Measurements from ENCODE around the gene PTPRN2. TPM values are rescaled to one million over a fixed set of nuclear protein-coding genes. Genes with fewer than 3 reads are reported as not detected.

PTPRN2 gene
- total and polyA plus RNA-seq, 9 of the 15 experiments (the other 6 are each of a cell fraction or from before 2014, with no cell fraction given) = not detected

DNA sequence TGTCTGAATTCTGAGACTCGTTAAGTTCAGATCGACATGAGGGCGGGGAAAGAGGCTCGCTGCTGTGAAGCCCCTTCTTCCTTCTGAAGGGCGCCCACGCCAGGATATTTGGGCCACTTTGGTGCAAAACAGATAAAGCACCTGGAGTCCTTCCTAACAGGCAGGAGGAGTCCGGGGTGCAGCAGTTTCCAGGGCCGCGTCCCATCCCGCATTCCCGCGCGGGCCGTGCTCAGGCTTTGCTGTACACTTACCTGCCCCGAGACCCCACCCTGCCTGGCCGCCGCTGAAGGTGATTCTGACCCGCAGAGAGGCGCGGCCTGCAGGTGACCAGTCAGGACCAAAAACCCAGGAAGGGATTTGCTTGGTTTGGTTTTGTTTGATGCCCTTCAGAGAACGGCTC, 454.6 kb downstream of the PTPRN2 start:
- no peak overlapping the region for H3K27ac ChIP-seq (ENCODE audit: extremely low read depth, low read depth, low read length)
- ATAC-seq = no peak
- no peaks in the 10 kb centered on the region for H3K4me1 ChIP-seq (replicated peaks in 1 of 2; ENCODE audit: control insufficient read depth in 2 of 2, insufficient read depth in 2 of 2, low read length in 2 of 2)
- no peaks in the 10 kb centered on the region for H3K79me2 ChIP-seq (ENCODE audit: control insufficient read depth, insufficient read depth, low read length)
- peaks cover 2 to 40% of the 10 kb centered on the region in 2 experiments; a peak in 4 of 5 replicates for H3K27me3 ChIP-seq (ENCODE audit: control insufficient read depth in 2 of 2, insufficient read depth in 2 of 2, low read length in 2 of 2)
- H3K9ac ChIP-seq (ENCODE audit: insufficient read depth in 1 of 2, low read depth in 2 of 2, low read length in 2 of 2) = no peak overlapping the region
- H3K4me3 ChIP-seq = no peak overlapping the region
- no peak for FAIRE-seq
- ChIA-PET CTCF (ENCODE audit: low intra/inter-chr PET ratio) (no interaction called here), POLR2A (no interaction called here)
- H3K36me3 ChIP-seq (ENCODE audit: control insufficient read depth, insufficient read depth, low read length) = no peaks in the 10 kb centered on the region
- no peaks in the 10 kb centered on the region for H4K20me1 ChIP-seq (replicated peaks; ENCODE audit: control insufficient read depth, insufficient read depth, low read length)
- no peak overlapping the region for H3K4me2 ChIP-seq (ENCODE audit: insufficient read depth, low read length)
- intact Hi-C loops (cut with micrococcal nuclease) = no loop called here
- under 1% methylated on average over 21 of the region's 21 CpGs for WGBS (ENCODE audit: insufficient coverage, low coverage, missing lambda C conversion rate)
- H2AFZ ChIP-seq (ENCODE audit: low read depth, low read length) = no peak overlapping the region
- no TSS peak for BruUV-seq (replicated peaks)
- peaks cover 7% of the 10 kb centered on the region for H3K9me3 ChIP-seq (replicated peaks; ENCODE audit: control insufficient read depth, insufficient read depth, low read depth, low read length)
- no peaks in the 10 kb centered on the region for H3K9me1 ChIP-seq (ENCODE audit: control insufficient read depth, insufficient read depth, low read length)
- DNase-seq (ENCODE audit: extremely low read depth in 1 of 4, low spot score in 3 of 4) = no peak
- in situ Hi-C loops (cut with MboI) = no loop called here
- TF ChIP-seq, protein P1, sequence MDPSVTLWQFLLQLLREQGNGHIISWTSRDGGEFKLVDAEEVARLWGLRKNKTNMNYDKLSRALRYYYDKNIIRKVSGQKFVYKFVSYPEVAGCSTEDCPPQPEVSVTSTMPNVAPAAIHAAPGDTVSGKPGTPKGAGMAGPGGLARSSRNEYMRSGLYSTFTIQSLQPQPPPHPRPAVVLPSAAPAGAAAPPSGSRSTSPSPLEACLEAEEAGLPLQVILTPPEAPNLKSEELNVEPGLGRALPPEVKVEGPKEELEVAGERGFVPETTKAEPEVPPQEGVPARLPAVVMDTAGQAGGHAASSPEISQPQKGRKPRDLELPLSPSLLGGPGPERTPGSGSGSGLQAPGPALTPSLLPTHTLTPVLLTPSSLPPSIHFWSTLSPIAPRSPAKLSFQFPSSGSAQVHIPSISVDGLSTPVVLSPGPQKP (CRISPR knock-in tag; IDR thresholded peaks at IDR 0.05) = no peak
- no peak for TF ChIP-seq NKRF (IDR thresholded peaks at IDR 0.05; ENCODE audit: borderline replicate concordance)
- no peak for TF ChIP-seq ZNF740 (CRISPR knock-in tag; IDR thresholded peaks at IDR 0.05)
- no peak for TF ChIP-seq ZNF740 (tag; IDR thresholded peaks at IDR 0.05)
- TF ChIP-seq TEAD1 (CRISPR knock-in tag; IDR thresholded peaks at IDR 0.05) = no peak
- TF ChIP-seq GATA2 (CRISPR knock-in tag; IDR thresholded peaks at IDR 0.05) = no peak
- no peak for TF ChIP-seq MTA2 (IDR thresholded peaks at IDR 0.05; ENCODE audit: low read depth)
- no peak for TF ChIP-seq ETV1 (tag; conservative IDR thresholded peaks at IDR 0.05; ENCODE audit: low read depth)
- no peak for TF ChIP-seq ZBTB2 (IDR thresholded peaks at IDR 0.05)
- no peak for TF ChIP-seq BRF1 (IDR thresholded peaks at IDR 0.05; ENCODE audit: borderline replicate concordance, extremely low read depth, insufficient read length)
- no peak for TF ChIP-seq PHF8 (IDR thresholded peaks at IDR 0.05; ENCODE audit: borderline replicate concordance, low read length)
- TF ChIP-seq, protein P2, sequence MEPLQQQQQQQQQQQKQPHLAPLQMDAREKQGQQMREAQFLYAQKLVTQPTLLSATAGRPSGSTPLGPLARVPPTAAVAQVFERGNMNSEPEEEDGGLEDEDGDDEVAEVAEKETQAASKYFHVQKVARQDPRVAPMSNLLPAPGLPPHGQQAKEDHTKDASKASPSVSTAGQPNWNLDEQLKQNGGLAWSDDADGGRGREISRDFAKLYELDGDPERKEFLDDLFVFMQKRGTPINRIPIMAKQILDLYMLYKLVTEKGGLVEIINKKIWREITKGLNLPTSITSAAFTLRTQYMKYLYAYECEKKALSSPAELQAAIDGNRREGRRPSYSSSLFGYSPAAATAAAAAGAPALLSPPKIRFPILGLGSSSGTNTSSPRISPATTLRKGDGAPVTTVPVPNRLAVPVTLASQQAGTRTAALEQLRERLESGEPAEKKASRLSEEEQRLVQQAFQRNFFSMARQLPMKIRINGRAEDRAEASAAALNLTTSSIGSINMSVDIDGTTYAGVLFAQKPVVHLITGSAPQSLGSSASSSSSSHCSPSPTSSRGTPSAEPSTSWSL (CRISPR knock-in tag; IDR thresholded peaks at IDR 0.05; ENCODE audit: borderline replicate concordance) = no peak
- TF ChIP-seq CREBBP (IDR thresholded peaks at IDR 0.05; ENCODE audit: low read depth, low read length) = no peak
- TF ChIP-seq KLF1 (tag; IDR thresholded peaks at IDR 0.05) = no peak
- TF ChIP-seq XRCC4 (IDR thresholded peaks at IDR 0.05; ENCODE audit: extremely low read depth, insufficient read depth, insufficient read length) = no peak
- TF ChIP-seq ZNF12 (CRISPR knock-in tag; IDR thresholded peaks at IDR 0.05) = no peak
- TF ChIP-seq FOXJ2 (tag; IDR thresholded peaks at IDR 0.05) = no peak
